ENCODE data around the gene IFNLR1.

The IFNLR1 gene

GRCh38 chr1:24186031-24186710, 918 bp downstream of the IFNLR1 start:
- Histone ChIP-seq H3K9ac (ENCODE audit: low read length) (peak overlapping the region; percentile 83), H3K36me3 (ENCODE audit: control insufficient read depth, insufficient read depth, low read length) (no peaks in the 10 kb centered on the region), H3K27me3 (ENCODE audit: control insufficient read depth, insufficient read depth, low read length) (peaks cover 4% of the 10 kb centered on the region), H3K4me3 (ENCODE audit: low read length) (peak overlapping the region; percentile 65), H3K4me1 (ENCODE audit: control insufficient read depth, insufficient read depth, low read length) (peaks cover 25% of the 10 kb centered on the region), H3K9me3 (ENCODE audit: control insufficient read depth, low read length) (no peaks in the 10 kb centered on the region)

GRCh38 chr1:24185076-24185475, 2.0 kb downstream of the IFNLR1 start:
- Histone ChIP-seq H3K9me3 (ENCODE audit: control insufficient read depth, low read length) (no peaks in the 10 kb centered on the region), H3K9ac (ENCODE audit: low read length) (no peak overlapping the region), H3K4me1 (ENCODE audit: control insufficient read depth, insufficient read depth, low read length) (peaks cover 17% of the 10 kb centered on the region), H3K36me3 (ENCODE audit: control insufficient read depth, insufficient read depth, low read length) (no peaks in the 10 kb centered on the region), H3K4me3 (ENCODE audit: low read length) (no peak overlapping the region), H3K27me3 (ENCODE audit: control insufficient read depth, insufficient read depth, low read length) (peaks cover 4% of the 10 kb centered on the region)

GRCh38 chr1:24182061-24182460, 5.0 kb downstream of the IFNLR1 start:
- Histone ChIP-seq H3K9ac (ENCODE audit: low read length) (no peak overlapping the region), H3K4me3 (ENCODE audit: low read length) (no peak overlapping the region), H3K9me3 (ENCODE audit: control insufficient read depth, low read length) (no peaks in the 10 kb centered on the region), H3K36me3 (ENCODE audit: control insufficient read depth, insufficient read depth, low read length) (no peaks in the 10 kb centered on the region), H3K4me1 (ENCODE audit: control insufficient read depth, insufficient read depth, low read length) (peaks cover 4% of the 10 kb centered on the region), H3K27me3 (ENCODE audit: control insufficient read depth, insufficient read depth, low read length) (no peaks in the 10 kb centered on the region)

GRCh38 chr1:24181619-24182018, 5.5 kb downstream of the IFNLR1 start:
- Histone ChIP-seq H3K4me3 (ENCODE audit: low read length) (no peak overlapping the region), H3K9me3 (ENCODE audit: control insufficient read depth, low read length) (no peaks in the 10 kb centered on the region), H3K36me3 (ENCODE audit: control insufficient read depth, insufficient read depth, low read length) (no peaks in the 10 kb centered on the region), H3K27me3 (ENCODE audit: control insufficient read depth, insufficient read depth, low read length) (no peaks in the 10 kb centered on the region), H3K9ac (ENCODE audit: low read length) (no peak overlapping the region), H3K4me1 (ENCODE audit: control insufficient read depth, insufficient read depth, low read length) (peaks cover 4% of the 10 kb centered on the region)

GRCh38 chr1:24180676-24181075, 6.4 kb downstream of the IFNLR1 start:
- Histone ChIP-seq H3K27me3 (ENCODE audit: control insufficient read depth, insufficient read depth, low read length) (no peaks in the 10 kb centered on the region), H3K9me3 (ENCODE audit: control insufficient read depth, low read length) (no peaks in the 10 kb centered on the region), H3K4me1 (ENCODE audit: control insufficient read depth, insufficient read depth, low read length) (peaks cover 4% of the 10 kb centered on the region), H3K9ac (ENCODE audit: low read length) (no peak overlapping the region), H3K4me3 (ENCODE audit: low read length) (no peak overlapping the region), H3K36me3 (ENCODE audit: control insufficient read depth, insufficient read depth, low read length) (no peaks in the 10 kb centered on the region)

GRCh38 chr1:24179251-24179840, 7.7 kb downstream of the IFNLR1 start:
- no peaks in the 10 kb centered on the region for H3K36me3 ChIP-seq (ENCODE audit: control insufficient read depth, insufficient read depth, low read length)
- H3K9ac ChIP-seq (ENCODE audit: low read length), result no peak overlapping the region
- H3K9me3 ChIP-seq (ENCODE audit: control insufficient read depth, low read length), result no peaks in the 10 kb centered on the region
- H3K4me1 ChIP-seq (ENCODE audit: control insufficient read depth, insufficient read depth, low read length), result peaks cover 10% of the 10 kb centered on the region
- H3K4me3 ChIP-seq (ENCODE audit: low read length), result no peak overlapping the region
- H3K27me3 ChIP-seq (ENCODE audit: control insufficient read depth, insufficient read depth, low read length), result no peaks in the 10 kb centered on the region

- Histone ChIP-seq H3K9me3 (ENCODE audit: control insufficient read depth, low read length) (no peaks in the 10 kb centered on the region), H3K36me3 (ENCODE audit: control insufficient read depth, insufficient read depth, low read length) (no peaks in the 10 kb centered on the region)
These were observed 8.7 kb downstream of the IFNLR1 start for GRCh38 chr1:24178407-24178806.

GRCh38 chr1:24177161-24177560, 9.9 kb downstream of the IFNLR1 start:
- Histone ChIP-seq H3K9ac (ENCODE audit: low read length) (no peak overlapping the region), H3K36me3 (ENCODE audit: control insufficient read depth, insufficient read depth, low read length) (no peaks in the 10 kb centered on the region), H3K4me1 (ENCODE audit: control insufficient read depth, insufficient read depth, low read length) (peaks cover 10% of the 10 kb centered on the region)

More at GRCh38 chr1:24178407-24178806, 8.7 kb downstream of the IFNLR1 start:
- Histone ChIP-seq H3K4me3 (ENCODE audit: low read length) (no peak overlapping the region), H3K4me1 (ENCODE audit: control insufficient read depth, insufficient read depth, low read length) (peaks cover 10% of the 10 kb centered on the region), H3K27me3 (ENCODE audit: control insufficient read depth, insufficient read depth, low read length) (no peaks in the 10 kb centered on the region), H3K9ac (ENCODE audit: low read length) (no peak overlapping the region)

GRCh38 chr1:24175033-24175755, 11.9 kb downstream of the IFNLR1 start:
- Histone ChIP-seq H3K9me3 (ENCODE audit: control insufficient read depth, low read length) (no peaks in the 10 kb centered on the region), H3K4me1 (ENCODE audit: control insufficient read depth, insufficient read depth, low read length) (peaks cover 10% of the 10 kb centered on the region), H3K9ac (ENCODE audit: low read length) (no peak overlapping the region), H3K27me3 (ENCODE audit: control insufficient read depth, insufficient read depth, low read length) (no peaks in the 10 kb centered on the region), H3K4me3 (ENCODE audit: low read length) (no peak overlapping the region), H3K36me3 (ENCODE audit: control insufficient read depth, insufficient read depth, low read length) (no peaks in the 10 kb centered on the region)

More at GRCh38 chr1:24177161-24177560, 9.9 kb downstream of the IFNLR1 start:
- Histone ChIP-seq H3K27me3 (ENCODE audit: control insufficient read depth, insufficient read depth, low read length) (no peaks in the 10 kb centered on the region), H3K4me3 (ENCODE audit: low read length) (no peak overlapping the region), H3K9me3 (ENCODE audit: control insufficient read depth, low read length) (no peaks in the 10 kb centered on the region)

GRCh38 chr1:24173638-24174575, 13.2 kb downstream of the IFNLR1 start:
- H3K9ac ChIP-seq (ENCODE audit: low read length), result no peak overlapping the region
- no peaks in the 10 kb centered on the region for H3K36me3 ChIP-seq (ENCODE audit: control insufficient read depth, insufficient read depth, low read length)
- H3K27me3 ChIP-seq (ENCODE audit: control insufficient read depth, insufficient read depth, low read length), result no peaks in the 10 kb centered on the region
- H3K9me3 ChIP-seq (ENCODE audit: control insufficient read depth, low read length), result no peaks in the 10 kb centered on the region
- H3K4me1 ChIP-seq (ENCODE audit: control insufficient read depth, insufficient read depth, low read length), result peaks cover 6% of the 10 kb centered on the region
- no peak overlapping the region for H3K4me3 ChIP-seq (ENCODE audit: low read length)

GRCh38 chr1:24172598-24172997, 14.5 kb downstream of the IFNLR1 start:
- Histone ChIP-seq H3K9me3 (ENCODE audit: control insufficient read depth, low read length) (no peaks in the 10 kb centered on the region), H3K36me3 (ENCODE audit: control insufficient read depth, insufficient read depth, low read length) (no peaks in the 10 kb centered on the region), H3K4me3 (ENCODE audit: low read length) (no peak overlapping the region), H3K4me1 (ENCODE audit: control insufficient read depth, insufficient read depth, low read length) (peaks cover 6% of the 10 kb centered on the region), H3K9ac (ENCODE audit: low read length) (no peak overlapping the region), H3K27me3 (ENCODE audit: control insufficient read depth, insufficient read depth, low read length) (no peaks in the 10 kb centered on the region)
